Endothelial cell (in vitro differentiated cells): ENCODE measurements around the gene VASP. TPM values are rescaled to one million over a fixed set of nuclear protein-coding genes. Genes with fewer than 3 reads are reported as not detected.
A peak's percentile ranks its signal among the peaks of the same experiment; 100 is the strongest.

Source experiments
- DNase-seq: peaks from one replicate; pipeline ENCODE4 v3.0.0; 2021; ENCODE audit warnings: low spot score
- H3K27ac Mint-ChIP-seq: one replicate; pipeline ENCODE4 v1.8.0; 2021; ENCODE audit warnings: mixed read lengths, inconsistent platforms; ENCODE audit not compliant: unreplicated experiment
- H3K27me3 Mint-ChIP-seq: one replicate; pipeline ENCODE4 v1.8.0; 2021; ENCODE audit warnings: mild to moderate bottlenecking, moderate library complexity, mixed read lengths, inconsistent platforms; ENCODE audit not compliant: unreplicated experiment
- H3K36me3 Mint-ChIP-seq: one replicate; pipeline ENCODE4 v1.8.0; 2021; ENCODE audit warnings: mild to moderate bottlenecking, low read depth, mixed read lengths, inconsistent platforms; ENCODE audit not compliant: unreplicated experiment
- H3K4me1 Mint-ChIP-seq: one replicate; pipeline ENCODE4 v1.8.0; 2021; ENCODE audit warnings: mild to moderate bottlenecking, mixed read lengths, inconsistent platforms; ENCODE audit not compliant: unreplicated experiment
- H3K4me3 Mint-ChIP-seq: one replicate; pipeline ENCODE4 v1.8.0; 2021; ENCODE audit warnings: mild to moderate bottlenecking, mixed read lengths, inconsistent platforms; ENCODE audit not compliant: unreplicated experiment
- H3K9me3 Mint-ChIP-seq: one replicate; pipeline ENCODE4 v1.8.0; 2021; ENCODE audit warnings: mixed read lengths, inconsistent platforms; ENCODE audit not compliant: unreplicated experiment
- total RNA-seq: library from RNA; stranded (reverse); fragmentation: NEBNext Ultra II Directional; extraction: Animal tissue kit (Norgen Biotek cat#: 25700); gene quantifications from one replicate; pipeline ENCODE4 v1.2.1, GENCODE V29; 2021; ENCODE audit not compliant: unreplicated experiment
- TF ChIP-seq, protein P1 (sequence below): fragments of 200-600 bp; sonication (generic); IDR thresholded peaks from one replicate; pipeline ENCODE4 v1.5.0; 2021; ENCODE audit warnings: antibody characterized with exemption; ENCODE audit not compliant: unreplicated experiment

VASP gene
- total RNA-seq, 1 donor from 2014 or later = 246 TPM

DNA sequence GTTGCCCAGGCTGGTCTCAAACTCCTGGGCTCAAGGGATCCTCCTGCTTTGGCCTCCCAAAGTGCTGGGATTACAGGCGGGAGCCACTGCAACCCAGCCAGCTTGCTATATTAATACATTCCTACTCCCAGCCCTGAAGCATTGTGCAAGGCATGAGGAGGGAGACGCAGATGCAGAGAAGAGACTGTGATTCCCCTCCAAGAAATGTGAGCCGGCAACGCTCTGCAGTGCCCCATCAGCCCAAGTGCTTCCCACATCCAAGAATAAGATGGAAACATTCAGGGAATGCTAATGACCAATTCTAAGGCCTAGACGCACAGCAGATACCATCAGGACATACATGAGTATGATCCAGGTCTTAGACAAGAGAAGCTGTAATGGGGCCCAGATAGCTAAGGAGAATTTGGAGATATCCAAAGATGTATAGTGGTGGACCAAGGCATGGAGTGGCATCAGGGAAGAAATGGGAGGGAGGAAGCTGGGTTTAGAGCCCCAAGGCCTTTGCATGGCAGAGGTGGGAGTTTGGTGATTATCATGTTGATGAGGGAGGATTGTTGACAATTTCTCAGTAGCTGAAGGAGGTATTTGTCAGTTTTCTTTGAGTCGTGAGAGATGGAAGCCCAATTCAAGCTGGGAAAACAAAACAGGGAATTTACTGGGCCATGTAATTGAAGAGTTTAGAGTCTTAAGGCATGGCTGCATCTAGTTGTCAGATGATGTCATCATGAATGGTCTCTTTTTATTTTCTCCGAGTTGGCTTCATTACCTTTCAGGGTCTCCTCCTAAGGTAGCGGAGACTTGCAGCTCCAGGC is 6.2 kb upstream of the VASP start:
- H3K27me3 Mint-ChIP-seq = peaks cover 26% of the 10 kb centered on the region
- peaks cover 4% of the 10 kb centered on the region for H3K36me3 Mint-ChIP-seq
- H3K4me3 Mint-ChIP-seq = no peak overlapping the region
- no peak overlapping the region for H3K27ac Mint-ChIP-seq
- no peaks in the 10 kb centered on the region for H3K9me3 Mint-ChIP-seq
- TF ChIP-seq, protein P1, sequence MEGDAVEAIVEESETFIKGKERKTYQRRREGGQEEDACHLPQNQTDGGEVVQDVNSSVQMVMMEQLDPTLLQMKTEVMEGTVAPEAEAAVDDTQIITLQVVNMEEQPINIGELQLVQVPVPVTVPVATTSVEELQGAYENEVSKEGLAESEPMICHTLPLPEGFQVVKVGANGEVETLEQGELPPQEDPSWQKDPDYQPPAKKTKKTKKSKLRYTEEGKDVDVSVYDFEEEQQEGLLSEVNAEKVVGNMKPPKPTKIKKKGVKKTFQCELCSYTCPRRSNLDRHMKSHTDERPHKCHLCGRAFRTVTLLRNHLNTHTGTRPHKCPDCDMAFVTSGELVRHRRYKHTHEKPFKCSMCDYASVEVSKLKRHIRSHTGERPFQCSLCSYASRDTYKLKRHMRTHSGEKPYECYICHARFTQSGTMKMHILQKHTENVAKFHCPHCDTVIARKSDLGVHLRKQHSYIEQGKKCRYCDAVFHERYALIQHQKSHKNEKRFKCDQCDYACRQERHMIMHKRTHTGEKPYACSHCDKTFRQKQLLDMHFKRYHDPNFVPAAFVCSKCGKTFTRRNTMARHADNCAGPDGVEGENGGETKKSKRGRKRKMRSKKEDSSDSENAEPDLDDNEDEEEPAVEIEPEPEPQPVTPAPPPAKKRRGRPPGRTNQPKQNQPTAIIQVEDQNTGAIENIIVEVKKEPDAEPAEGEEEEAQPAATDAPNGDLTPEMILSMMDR = no peak
- no peak for DNase-seq
- peaks cover 16% of the 10 kb centered on the region for H3K4me1 Mint-ChIP-seq

DNA sequence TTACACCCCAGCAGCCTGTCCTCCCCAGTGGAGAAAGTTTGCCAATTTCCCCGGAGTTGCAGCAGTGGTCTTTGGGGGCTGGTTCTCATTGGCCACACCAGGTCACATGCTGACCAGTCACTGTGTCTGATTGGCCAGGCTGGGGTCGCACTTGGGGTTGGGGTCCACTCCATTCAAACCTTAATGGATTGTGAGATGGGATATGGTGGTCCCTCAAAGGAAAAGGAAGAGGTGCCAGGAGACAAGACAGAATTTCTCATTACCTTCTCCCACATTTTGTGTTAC is 5.6 kb upstream of the VASP start:
- TF ChIP-seq, protein P1 = no peak
- no peak for DNase-seq
- H3K4me1 Mint-ChIP-seq = peaks cover 15% of the 10 kb centered on the region
- H3K9me3 Mint-ChIP-seq = no peaks in the 10 kb centered on the region
- H3K36me3 Mint-ChIP-seq = peaks cover 4% of the 10 kb centered on the region
- no peak overlapping the region for H3K4me3 Mint-ChIP-seq
- peaks cover 26% of the 10 kb centered on the region for H3K27me3 Mint-ChIP-seq
- no peak overlapping the region for H3K27ac Mint-ChIP-seq

DNA sequence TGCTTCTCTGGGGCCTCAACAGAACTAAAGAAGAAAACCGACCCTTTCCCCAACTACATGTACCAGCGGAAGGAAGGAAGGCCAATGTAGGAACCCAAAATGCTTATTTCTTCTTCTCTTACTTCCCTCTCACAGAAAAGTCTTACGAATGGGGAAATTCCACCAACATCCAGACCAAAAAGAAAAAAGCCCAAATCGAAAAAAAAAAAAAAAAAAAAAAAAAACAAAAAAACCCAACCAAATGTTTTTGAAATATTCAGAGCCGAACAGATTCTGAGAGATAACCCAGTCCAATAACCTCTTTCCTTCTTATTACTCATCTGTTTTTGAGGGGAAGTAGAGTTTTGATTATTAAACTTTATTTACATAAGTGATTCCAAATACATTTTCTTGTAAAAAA is 5.2 kb upstream of the VASP start:
- TF ChIP-seq, protein P1 = no peak
- Mint-ChIP-seq H3K27me3 (peaks cover 24% of the 10 kb centered on the region), H3K36me3 (peaks cover 4% of the 10 kb centered on the region), H3K9me3 (no peaks in the 10 kb centered on the region), H3K27ac (no peak overlapping the region), H3K4me3 (no peak overlapping the region), H3K4me1 (peaks cover 13% of the 10 kb centered on the region)
- DNase-seq = no peak

DNA sequence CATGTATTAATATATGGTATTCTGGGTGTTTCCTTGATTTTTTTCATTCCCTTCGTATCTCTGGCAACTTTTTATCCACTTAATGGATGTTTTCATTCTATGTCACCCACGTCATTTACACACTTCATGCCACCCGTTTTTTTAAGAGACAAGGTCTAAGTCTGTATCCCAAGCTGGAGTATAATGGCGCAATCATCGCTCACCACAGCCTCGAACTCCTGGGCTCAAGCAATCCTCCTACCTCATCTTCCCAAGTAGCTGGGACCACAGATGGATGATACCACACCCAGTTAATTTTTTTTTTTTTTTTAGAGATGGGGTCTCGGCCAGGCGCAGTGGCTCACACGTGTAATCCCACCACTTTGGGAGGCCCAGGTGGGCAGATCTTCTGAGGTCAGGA is 3.4 kb upstream of the VASP start:
- H3K27ac Mint-ChIP-seq = no peak overlapping the region
- no peaks in the 10 kb centered on the region for H3K9me3 Mint-ChIP-seq
- H3K4me1 Mint-ChIP-seq = peaks cover 5% of the 10 kb centered on the region
- no peak overlapping the region for H3K4me3 Mint-ChIP-seq
- TF ChIP-seq, protein P1 = no peak
- H3K36me3 Mint-ChIP-seq = peaks cover 5% of the 10 kb centered on the region
- H3K27me3 Mint-ChIP-seq = peaks cover 16% of the 10 kb centered on the region
- DNase-seq = no peak

DNA sequence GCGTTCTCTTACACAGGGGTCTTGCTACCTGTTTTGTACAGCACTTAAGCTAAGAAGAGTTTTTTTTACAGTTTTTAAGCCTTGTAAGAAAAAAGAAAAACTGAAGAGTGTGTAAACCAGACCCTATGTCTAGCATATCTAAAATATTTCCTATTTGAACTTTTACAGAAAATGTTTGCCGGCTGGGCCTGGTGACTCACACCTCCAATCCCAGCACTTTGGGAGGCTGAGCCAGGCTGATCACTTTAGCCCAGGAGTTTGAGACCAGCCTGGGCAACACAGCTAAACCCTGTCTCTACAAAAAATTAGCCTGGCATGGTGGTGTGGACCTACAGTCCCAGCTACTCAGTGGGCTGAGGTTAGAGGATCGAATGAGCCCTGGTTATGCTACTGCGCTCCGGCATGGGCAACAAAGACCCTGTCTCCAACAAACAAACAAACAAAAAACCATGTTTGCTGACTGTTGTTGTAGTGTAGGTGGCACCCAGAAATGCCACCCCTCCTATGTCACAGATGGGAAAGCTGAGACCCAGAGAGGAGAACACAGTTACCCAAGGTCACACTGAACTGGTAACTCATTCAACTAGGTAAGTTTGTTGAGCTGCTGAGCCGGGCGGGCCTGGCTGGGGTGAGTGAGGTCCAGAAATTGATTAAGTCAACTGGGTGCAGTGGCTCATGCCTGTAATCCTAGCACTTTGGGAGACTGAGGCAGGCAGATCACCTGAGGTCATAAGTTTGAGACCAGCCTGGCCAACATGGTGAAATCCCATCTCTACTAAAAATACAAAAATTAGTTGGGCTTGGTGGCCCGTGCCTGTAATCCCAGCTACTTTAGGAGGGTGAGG is 1.9 kb upstream of the VASP start:
- Mint-ChIP-seq H3K9me3 (no peaks in the 10 kb centered on the region), H3K27me3 (peaks cover 18% of the 10 kb centered on the region), H3K4me1 (peaks cover 11% of the 10 kb centered on the region), H3K27ac (peak overlapping the region; percentile 72), H3K36me3 (peaks cover 9% of the 10 kb centered on the region), H3K4me3 (peak overlapping the region; percentile 80)
- no peak for DNase-seq
- TF ChIP-seq, protein P1 = no peak
